HG02642 (cell line): ENCODE results near the gene CRYBG3.
"Not testable (repeated sequence)": the region's sequence is repeated elsewhere in the genome, so short reads cannot be mapped to it uniquely, and the experiment has no call there.

Source experiments
- ATAC-seq: cut with Tn5 transposase; IDR thresholded peaks from one replicate; pipeline ENCODE4 v1.9.1; 2021; ENCODE audit warnings: mild to moderate bottlenecking; ENCODE audit not compliant: unreplicated experiment, poor library complexity

CRYBG3 gene

DNA sequence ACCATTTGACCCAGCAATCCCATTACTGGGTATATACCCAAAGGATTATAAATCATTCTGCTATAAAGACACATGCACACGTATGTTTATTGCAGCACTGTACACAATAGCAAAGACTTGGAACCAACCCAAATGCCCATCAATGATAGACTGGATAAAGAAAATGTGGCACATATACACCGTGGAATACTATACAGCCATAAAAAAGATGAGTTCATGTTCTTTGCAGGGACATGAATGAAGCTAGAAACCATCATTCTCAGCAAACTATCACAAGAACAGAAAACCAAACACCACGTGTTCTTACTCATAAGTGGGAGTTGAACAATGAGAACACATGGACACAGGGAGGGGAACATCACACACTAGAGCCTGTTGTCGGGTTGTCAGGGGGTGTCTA lies 11.4 kb downstream of the CRYBG3 start:
- ATAC-seq, result not testable (repeated sequence)

DNA sequence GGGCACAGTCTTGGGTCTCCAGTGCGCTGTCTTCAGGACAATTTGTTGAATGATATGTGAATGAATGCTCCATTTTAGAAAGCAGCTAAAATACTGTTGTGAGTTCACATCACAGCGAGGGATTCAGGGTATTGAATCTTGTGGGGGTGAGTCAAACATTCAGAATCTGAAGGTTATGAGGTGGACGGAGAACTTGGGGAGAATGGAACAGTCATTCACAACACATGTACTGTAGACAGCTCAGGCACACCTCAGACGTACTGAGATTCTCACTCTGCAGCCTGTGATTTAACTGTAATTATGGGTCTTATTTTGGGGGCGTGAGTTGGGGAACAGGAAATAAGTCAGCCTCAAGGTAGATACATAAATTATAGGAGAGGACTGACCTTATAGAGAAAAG lies 13.9 kb downstream of the CRYBG3 start:
- ATAC-seq, result no peak

DNA sequence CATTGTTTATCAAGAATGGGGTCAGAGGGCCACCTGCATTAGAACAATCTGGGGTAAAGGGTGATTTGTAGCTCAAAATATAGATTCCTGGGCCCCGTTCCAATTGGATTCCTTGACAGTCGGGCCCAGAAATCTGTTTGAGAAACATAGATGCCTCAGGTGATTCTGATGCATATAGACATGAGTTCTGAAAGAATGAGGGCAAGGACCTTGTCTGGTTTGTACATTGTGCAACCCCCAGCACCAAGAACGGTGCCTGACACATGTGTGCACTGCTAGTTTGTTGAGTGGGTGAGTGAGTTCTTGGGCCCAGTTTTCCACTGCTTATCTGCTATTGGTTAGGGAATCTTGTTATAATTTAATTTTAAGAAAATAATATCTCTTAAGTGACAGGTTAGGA lies 16.6 kb downstream of the CRYBG3 start:
- no peak for ATAC-seq

GRCh38 chr3:97839944-97840343 lies 18.1 kb downstream of the CRYBG3 start:
- no peak for ATAC-seq

DNA sequence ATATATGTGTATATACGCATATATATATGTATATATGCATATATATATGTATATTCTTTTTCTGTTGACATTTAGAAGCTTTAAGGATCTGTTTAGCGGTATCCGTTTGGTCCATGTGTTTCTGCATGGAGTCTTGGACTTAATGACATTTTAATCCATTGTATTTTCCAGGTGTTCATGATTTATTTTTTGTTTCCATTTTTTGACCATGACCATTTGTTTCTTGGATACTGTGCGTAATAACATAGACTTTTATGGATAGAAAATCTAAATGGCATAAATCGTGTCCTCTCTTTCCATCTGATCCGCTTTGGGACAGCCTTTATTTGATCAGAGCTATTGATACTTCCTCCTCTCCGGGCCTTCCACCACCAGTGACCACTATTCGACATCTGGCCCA lies 19.5 kb downstream of the CRYBG3 start:
- no peak for ATAC-seq

DNA sequence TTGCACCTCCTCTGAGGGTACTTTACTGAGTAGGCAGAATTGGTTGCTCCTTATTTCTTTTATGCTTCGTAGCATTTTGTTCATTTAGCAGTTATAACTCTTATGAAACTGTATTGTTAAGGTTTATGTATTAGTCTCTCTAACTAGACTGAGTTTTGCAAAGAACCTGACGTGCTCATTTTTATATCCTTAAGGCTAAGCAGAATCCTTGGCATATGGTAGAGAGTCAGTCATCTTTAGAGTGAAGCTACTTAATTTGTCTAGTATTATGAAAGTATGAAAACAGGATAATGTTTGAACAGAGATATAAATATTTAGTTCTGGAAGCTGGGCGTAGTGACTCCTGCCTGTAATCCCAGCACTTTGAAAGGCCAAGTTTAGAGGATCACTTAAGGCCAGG lies 20.1 kb downstream of the CRYBG3 start:
- no peak for ATAC-seq

- no peak for ATAC-seq
Measured at GRCh38 chr3:97848779-97849178, 27.0 kb downstream of the CRYBG3 start.

DNA sequence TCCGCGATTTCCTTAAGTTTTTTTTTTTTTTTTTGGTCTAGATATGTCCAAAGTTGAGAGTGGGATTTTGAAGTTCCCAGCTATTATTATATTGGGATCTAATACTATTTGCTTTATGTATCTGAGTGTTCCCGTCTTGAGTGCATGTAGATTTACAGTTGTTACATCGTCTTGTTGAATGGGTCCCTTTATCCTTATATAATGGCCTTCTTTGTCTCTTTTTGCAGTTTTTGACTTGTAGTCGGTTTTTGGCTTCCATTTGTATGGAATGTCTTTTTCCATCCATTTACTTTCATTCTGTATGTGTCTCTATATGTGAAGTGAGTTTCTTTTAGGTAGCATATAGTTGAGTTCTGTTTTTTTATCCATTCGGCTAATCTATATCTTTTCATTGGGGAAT lies 35.6 kb downstream of the CRYBG3 start:
- ATAC-seq, result no peak

GRCh38 chr3:97860364-97860763 lies 38.6 kb downstream of the CRYBG3 start:
- ATAC-seq, result no peak

DNA sequence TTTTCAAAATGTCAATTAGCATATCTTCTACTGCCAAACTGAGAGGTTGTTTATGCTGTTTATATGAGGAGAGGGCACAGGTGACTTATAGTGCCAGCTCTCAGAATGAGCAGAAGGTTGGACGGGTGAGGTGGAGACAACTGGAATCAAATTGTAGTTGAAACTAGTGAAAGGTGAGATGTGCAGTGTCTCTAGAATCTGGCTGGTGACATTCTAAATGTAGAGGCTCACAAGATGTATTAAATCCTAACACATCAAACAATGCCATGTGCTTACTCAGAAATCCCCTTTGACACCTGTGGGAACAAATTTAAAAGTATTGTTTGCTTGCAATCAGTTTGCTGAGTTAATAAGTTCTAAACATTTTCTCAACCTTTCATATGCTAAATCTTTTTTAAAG lies 40.8 kb downstream of the CRYBG3 start:
- no peak for ATAC-seq

- no peak for ATAC-seq
Measured at GRCh38 chr3:97863031-97863430, 41.2 kb downstream of the CRYBG3 start.

DNA sequence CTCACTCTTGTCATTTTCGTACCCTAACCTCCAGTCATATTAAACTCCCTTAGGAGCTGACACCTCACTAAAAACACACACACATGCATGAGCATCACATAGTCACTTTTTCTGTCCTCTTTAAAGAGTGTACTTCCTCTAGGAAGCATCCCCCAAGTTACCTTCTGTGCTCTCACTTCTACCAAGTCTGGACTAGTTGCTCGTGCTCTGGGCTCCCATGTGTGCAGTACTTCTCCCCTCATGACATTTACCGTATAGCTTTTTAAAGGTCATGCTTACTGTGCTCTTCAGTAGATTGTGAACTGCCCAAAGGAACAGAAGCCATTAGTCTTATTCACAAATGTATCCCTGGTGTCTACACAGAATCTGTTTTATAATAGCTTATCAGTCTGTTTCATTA lies 42.0 kb downstream of the CRYBG3 start:
- ATAC-seq, result no peak

- ATAC-seq, result no peak
Measured at GRCh38 chr3:97871186-97871585, 49.4 kb downstream of the CRYBG3 start.

DNA sequence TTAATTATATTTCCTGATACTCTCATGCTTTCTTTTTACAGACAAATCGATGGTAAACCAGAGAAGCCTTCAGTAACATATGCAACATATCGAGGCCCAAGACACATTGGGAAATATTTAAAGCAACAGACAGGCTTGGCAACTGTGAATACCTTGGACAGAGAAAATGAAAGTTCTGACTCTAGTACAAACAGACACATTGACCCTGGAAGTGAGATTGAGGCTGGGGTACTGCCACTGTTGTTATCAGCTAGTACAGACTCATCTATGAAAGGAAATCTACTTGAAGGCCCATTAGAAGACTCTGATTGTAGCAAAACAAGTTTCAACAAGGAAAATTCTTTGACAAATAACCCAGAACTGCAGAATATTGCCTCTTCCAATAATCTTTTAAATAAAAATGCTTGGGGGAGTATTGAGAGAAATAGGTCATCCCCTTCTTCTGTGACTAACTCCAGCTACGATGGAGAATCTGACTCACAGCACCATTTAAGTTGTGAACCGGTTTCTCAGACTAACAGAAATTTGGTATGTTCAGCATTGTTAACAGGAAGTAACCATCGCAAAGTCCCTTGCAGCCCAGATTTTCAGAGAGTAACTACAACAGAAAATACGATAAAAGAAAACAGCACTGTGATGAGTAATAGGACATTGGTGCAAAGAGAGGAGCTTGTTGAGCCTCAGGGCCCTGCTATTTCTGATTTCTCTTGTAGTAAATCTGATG lies 50.2 kb downstream of the CRYBG3 start:
- ATAC-seq, result no peak

DNA sequence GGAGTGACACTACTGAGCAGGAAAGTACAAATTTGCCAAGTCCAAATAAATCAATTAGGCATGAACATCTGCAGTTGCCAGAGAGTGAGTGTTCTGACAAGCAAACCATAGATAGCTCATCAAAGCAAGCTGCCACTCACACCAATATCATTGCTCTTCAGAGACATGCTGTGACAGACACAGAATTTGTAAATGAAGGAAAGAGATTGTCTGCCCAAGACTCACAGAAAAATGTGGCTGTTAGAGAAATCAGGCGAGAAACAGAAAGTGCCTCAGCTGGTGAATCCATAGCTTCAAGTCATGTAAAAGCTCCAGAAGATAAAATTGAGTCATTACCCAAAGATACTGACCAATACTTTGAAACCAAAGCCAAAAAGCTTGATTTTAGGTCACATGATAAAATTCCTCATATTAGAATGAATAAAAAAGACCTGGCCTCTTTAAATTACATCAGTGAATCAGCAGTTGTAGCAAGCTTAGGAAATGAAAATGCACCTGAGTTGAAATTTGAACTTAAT lies 50.8 kb downstream of the CRYBG3 start:
- no peak for ATAC-seq

DNA sequence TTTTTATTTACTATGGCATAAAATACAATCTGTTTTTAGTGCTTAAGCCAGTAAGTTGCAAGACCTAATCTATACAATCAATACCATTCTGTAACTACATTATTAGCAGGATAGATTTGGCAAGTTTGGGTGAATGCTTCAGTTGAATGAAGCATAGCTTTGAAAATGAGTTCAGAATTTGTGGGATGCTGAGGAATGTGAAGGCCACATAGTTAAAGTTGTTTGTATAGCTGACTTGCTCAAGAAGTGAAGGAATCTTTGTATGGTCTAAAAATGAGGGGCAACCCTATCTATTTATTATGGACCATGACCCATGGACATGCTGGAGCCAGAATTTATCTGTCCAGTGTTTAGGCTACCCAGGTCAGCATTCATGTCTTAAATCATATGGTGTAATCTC lies 58.5 kb downstream of the CRYBG3 start:
- no peak for ATAC-seq

GRCh38 chr3:97882975-97883598 lies 61.3 kb downstream of the CRYBG3 start:
- no peak for ATAC-seq

DNA sequence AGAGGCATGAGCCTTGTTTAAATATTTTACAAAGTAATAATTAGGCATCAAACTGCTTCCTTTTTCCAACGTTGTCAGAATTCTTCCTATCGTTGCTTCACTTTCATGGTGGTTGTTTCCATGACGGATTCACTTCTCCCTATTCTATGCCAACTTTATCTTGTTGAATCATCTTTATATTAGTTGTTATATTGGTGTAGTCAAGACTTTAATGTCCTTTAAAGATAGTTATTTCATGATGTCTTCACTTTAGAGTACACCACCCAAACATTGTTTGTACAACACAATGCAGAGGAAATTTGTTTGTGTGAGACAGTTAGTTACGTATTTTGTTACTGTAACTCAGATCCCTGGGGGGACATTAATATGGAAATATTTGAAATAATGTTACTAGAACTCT lies 61.9 kb downstream of the CRYBG3 start:
- ATAC-seq, result no peak

- ATAC-seq, result no peak
Measured at GRCh38 chr3:97884586-97885123, 62.8 kb downstream of the CRYBG3 start.

GRCh38 chr3:97885931-97886824 lies 64.4 kb downstream of the CRYBG3 start:
- ATAC-seq, result no peak

GRCh38 chr3:97889814-97890213 lies 68.0 kb downstream of the CRYBG3 start:
- no peak for ATAC-seq
